Stimulated activated naive CD8-positive, alpha-beta T cell treated with anti-CD3 and anti-CD28 coated beads, Interleukin-15, Interleukin-2, amounts not matched to agents 100 ng/mL and 50 ng/mL, for 24 hours (primary cell): ENCODE measurements around the gene CUBN.
A peak's percentile ranks its signal among the peaks of the same experiment; 100 is the strongest.
"Not testable (repeated sequence)": the region's sequence is repeated elsewhere in the genome, so short reads cannot be mapped to it uniquely, and the experiment has no call there.

Source experiments
- H3K27ac Mint-ChIP-seq: one replicate; pipeline ENCODE4 v1.8.0; 2021; ENCODE audit warnings: mild to moderate bottlenecking, mixed read lengths
- H3K27me3 Mint-ChIP-seq: one replicate; pipeline ENCODE4 v1.8.0; 2021; ENCODE audit warnings: mixed read lengths
- H3K36me3 Mint-ChIP-seq: one replicate; pipeline ENCODE4 v1.8.0; 2021; ENCODE audit warnings: low read depth, mixed read lengths
- H3K4me1 Mint-ChIP-seq: one replicate; pipeline ENCODE4 v1.8.0; 2021; ENCODE audit warnings: low read depth, mixed read lengths
- H3K4me3 Mint-ChIP-seq: one replicate; pipeline ENCODE4 v1.8.0; 2021; ENCODE audit warnings: mild to moderate bottlenecking, mixed read lengths
- H3K9me3 Mint-ChIP-seq: one replicate; pipeline ENCODE4 v1.8.0; 2021; ENCODE audit warnings: mixed read lengths

Gene CUBN

DNA sequence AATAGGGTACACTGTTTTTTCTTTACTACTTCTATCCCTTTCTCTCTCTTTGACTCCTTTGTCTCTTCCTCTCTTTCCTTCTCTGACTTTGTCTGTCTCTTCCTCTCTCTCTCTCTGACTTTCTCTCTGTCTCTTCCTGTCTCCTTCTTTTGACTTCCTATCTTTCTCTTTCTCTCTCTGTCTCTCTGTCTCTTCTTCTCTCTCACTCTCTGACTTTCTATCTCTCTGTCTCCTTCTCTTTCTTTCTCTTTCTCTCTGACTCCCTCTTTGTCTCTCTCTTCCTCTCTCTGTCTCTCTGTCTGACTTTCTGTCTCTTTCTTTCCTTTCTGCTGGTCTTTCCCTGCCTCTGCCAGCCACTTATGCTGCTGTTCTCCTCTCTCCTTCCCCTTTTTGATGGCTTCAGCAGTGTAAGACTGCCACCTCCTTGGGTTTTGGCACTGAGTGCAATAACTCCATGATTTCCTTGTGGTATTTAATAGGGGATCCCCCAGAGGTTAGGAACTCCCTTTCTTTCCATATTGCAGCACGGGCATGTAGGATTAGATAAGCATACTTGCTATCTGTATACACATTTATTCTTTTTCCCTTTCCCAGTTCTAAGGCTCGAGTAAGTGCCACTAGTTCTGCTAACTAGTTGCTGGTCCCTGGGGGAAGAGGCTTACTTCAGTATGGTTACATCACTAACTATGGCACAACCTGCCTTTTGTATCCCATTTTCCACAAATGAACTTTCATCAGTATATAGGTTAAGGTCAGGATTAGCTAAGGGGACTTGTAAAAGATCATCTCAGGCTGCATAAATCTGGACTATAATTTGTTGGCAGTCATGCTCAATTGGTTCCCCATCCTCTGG lies 116.3 kb downstream of the CUBN start:
- not testable (repeated sequence) for H3K27me3 Mint-ChIP-seq, H3K9me3 Mint-ChIP-seq, H3K4me3 Mint-ChIP-seq
- Mint-ChIP-seq H3K36me3 (peaks cover 12% of the 10 kb centered on the region), H3K4me1 (peaks cover 16% of the 10 kb centered on the region), H3K27ac (peak overlapping the region; percentile 1)

DNA sequence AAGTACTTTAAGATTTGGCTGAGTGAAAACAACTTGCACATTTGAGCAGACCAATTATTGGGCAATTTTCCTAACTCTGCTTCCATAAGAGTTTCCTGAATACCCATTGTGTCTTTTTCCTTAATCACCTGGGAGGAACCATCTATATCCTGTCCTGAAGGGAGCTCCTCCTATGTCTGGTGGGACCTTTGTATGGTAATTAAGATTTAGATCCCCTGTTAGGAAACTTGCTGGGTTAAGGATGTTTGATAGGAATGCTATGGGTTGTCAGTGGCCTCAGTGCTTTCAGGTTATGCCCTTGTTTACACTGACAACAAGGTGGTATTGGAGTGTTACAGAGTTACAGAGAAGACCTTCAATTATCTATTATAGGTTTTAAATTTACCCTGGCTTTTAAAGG lies 116.9 kb downstream of the CUBN start:
- not testable (repeated sequence) for H3K27me3 Mint-ChIP-seq, H3K4me3 Mint-ChIP-seq, H3K9me3 Mint-ChIP-seq, H3K27ac Mint-ChIP-seq
- Mint-ChIP-seq H3K4me1 (peaks cover 22% of the 10 kb centered on the region), H3K36me3 (peaks cover 12% of the 10 kb centered on the region)

DNA sequence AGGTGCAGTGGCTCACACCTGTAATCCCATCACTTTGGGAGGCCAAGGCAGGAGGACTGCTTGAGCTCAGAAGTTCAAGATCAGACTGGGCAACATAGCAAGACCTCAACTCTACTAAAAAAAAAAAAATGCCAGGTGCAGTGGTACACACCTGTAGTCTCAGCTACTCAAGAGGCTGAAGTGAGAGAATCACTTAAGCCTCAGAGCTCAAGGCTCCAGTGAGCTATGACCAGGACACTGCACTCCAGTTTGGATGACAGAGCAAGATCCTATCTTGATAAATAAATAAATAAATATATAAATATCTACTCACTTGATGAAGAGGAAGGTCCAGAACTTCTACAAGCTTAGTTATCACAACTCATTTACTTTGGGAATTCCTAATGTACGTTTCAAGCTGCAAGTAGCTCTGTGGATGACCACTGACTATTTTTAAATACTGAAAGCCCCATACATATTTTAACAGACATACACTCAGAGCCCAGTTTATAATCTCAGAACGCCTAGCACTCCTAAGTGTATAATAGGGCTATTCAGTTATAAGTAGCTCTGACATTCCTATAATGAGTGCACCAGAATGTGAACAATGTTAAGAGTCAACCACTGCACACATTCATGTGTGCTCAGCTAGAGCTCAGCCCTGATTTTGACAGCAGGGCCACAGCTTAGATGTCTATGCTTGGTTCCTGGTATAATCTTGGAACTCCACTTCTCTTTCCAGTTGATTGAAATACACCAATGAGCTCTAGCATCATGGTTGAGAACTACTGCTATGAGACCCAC lies 119.1 kb downstream of the CUBN start:
- peaks cover 6% of the 10 kb centered on the region for H3K9me3 Mint-ChIP-seq
- no peak overlapping the region for H3K4me3 Mint-ChIP-seq
- peaks cover 41% of the 10 kb centered on the region for H3K4me1 Mint-ChIP-seq
- H3K27me3 Mint-ChIP-seq: no peaks in the 10 kb centered on the region
- H3K36me3 Mint-ChIP-seq: peaks cover 12% of the 10 kb centered on the region
- H3K27ac Mint-ChIP-seq: no peak overlapping the region

DNA sequence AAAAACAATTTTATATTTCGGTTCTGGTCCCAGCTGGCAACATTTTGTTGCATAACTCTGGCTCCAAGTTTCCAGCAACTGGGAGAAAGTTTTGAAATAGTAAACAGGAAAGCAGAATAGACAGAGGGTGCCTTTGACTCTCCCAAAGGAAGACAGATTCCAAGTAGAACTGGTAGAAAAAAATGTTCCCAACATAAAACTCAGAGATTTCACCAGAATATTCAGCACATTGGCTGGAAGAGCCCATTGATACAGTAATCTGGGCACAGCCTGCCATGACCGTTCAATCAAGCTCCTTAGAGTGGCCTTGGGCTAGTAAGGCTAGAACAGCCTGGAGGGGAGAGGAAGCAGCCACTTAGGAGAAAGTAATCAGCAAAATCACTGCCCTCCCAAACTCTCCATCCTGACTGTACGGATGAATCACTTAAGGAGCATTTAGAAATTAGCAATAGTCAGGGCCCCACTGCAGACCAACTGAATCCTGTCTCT lies 120.4 kb downstream of the CUBN start:
- H3K27me3 Mint-ChIP-seq: no peaks in the 10 kb centered on the region
- H3K4me1 Mint-ChIP-seq: peaks cover 54% of the 10 kb centered on the region
- peaks cover 6% of the 10 kb centered on the region for H3K9me3 Mint-ChIP-seq
- H3K4me3 Mint-ChIP-seq: no peak overlapping the region
- no peak overlapping the region for H3K27ac Mint-ChIP-seq
- H3K36me3 Mint-ChIP-seq: peaks cover 15% of the 10 kb centered on the region

DNA sequence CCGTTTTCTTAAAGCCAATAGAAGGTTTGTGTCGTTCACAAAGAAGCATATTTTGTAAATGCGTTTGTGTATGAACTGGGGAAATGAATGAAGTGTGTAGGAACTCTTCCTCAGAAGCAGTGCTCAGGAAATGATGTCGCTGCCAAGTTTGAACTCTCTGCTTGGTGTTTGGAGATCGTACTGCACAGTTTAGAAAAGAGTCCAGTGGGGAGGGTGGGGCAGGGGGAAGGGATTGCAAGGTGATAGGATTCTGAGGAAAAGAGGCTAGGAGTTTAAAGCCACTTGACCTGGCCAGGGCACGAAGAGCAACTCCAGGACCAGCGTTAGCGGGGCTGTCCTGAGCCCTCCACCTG lies 122.2 kb downstream of the CUBN start:
- Mint-ChIP-seq H3K27me3 (peaks cover 3% of the 10 kb centered on the region), H3K9me3 (peaks cover 6% of the 10 kb centered on the region), H3K36me3 (peaks cover 15% of the 10 kb centered on the region), H3K4me3 (no peak overlapping the region), H3K27ac (no peak overlapping the region), H3K4me1 (peaks cover 62% of the 10 kb centered on the region)

DNA sequence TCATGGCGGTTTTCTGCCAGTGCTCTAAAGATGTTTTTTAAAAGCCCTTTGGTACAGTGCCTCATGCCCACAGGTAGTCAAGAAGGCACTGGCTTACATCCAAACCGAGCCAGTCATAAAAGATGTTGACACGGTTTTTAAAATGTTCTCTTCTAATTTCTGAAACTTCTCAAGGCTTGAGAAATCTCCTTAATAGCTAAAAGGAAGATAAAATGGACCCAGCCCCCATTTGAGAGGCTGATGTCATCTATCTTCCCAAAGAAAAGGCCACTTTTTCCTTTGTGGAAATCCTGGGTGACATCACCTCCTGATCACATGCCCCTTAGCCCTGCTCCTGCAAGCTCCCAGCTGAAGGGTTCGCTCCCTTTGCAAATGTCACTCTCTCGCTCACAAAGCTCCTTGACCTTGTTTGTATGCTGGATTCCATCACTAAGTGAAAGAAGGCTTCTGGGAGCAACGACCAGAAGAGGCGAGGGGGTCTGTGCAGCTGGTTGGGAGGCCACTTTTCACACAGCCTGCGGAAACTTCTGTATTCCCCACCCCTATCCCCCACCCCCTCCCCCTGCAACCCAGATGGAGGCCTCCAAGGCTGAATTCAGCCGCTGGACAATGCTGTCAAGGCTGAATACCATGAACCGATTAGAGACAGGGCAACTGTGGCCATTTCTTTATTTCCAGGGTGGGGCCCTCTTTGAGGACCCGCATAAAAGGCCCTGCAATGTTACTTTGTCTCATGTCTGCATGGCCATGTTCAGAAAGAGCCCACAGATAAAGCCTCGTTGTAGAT lies 122.8 kb downstream of the CUBN start:
- Mint-ChIP-seq H3K4me3 (no peak overlapping the region), H3K4me1 (peaks cover 68% of the 10 kb centered on the region), H3K27me3 (peaks cover 3% of the 10 kb centered on the region), H3K36me3 (peaks cover 12% of the 10 kb centered on the region), H3K9me3 (peaks cover 6% of the 10 kb centered on the region), H3K27ac (no peak overlapping the region)

DNA sequence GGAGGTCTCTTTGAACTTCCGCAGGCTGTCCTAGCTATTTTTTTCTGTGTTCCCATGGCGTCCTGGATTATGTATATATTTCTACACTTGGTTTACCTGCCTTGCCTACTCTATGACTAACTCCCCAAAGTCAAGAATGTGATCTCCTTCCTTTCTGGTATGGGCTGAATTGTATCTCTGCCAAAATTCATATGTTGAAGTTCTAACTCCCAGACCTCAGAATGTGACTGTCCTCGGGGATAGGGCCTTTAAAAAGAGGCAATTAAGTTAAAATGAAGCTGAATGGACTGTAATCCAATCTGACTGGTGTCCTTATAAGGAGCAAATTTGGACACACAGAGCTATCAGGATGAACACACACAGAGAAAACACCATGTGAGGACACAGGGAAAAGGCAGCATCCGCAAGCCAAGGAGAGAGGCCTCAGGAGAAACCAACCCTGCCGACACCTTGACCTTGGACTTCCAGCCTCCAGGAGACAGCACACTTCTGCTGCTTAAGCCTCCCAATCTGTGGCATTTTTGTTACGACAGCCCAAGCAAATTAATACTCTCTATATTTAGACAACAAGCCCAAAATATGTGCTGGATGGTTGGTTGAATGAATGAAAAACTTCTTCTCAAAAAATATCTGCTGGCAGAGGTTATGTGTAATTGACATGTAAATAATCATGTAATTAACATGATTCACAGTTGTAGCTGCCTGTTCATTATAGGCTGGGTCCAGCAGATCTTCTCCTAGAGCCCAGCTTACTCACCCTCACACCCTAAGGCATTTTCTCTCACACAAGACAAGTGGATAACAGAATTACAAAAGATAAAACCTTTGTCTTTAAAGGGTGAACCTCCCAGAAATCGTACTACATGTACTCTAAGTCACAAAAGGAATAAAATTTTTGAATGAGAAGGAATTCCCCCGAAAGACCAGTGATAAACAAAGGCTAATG lies 123.7 kb downstream of the CUBN start:
- H3K27ac Mint-ChIP-seq: no peak overlapping the region
- peaks cover 3% of the 10 kb centered on the region for H3K36me3 Mint-ChIP-seq
- no peak overlapping the region for H3K4me3 Mint-ChIP-seq
- H3K9me3 Mint-ChIP-seq: peaks cover 2% of the 10 kb centered on the region
- peaks cover 3% of the 10 kb centered on the region for H3K27me3 Mint-ChIP-seq
- H3K4me1 Mint-ChIP-seq: peaks cover 77% of the 10 kb centered on the region

DNA sequence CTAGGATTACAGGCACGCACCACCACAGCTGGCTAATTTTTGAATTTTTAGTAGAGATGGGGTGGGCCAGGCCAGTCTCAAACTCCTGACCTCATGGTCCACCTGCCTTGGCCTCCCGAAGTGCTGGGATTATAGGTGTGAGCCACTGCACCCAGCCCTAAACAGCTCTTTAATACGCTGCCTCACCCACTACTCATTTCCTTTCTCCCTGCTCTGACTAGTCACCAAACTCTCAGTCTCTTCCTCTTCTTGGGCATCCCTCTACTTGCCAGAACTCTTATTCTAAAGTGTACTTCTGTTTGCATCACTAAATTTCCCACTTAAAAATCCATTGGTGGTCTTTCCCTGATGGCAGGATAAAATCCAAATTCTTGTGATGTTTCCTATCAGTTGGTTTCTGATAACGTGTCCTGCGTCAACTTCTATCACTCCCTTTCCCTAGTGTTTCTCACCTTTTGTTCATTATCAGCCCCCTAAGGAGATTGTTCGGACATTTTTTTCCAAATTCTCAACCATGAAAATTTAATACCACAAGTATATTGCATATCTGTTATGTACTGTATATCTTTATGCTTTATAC lies 124.7 kb downstream of the CUBN start:
- peaks cover 3% of the 10 kb centered on the region for H3K27me3 Mint-ChIP-seq
- H3K36me3 Mint-ChIP-seq: peaks cover 3% of the 10 kb centered on the region
- H3K4me3 Mint-ChIP-seq: no peak overlapping the region
- H3K27ac Mint-ChIP-seq: no peak overlapping the region
- peaks cover 87% of the 10 kb centered on the region for H3K4me1 Mint-ChIP-seq
- peaks cover 3% of the 10 kb centered on the region for H3K9me3 Mint-ChIP-seq

DNA sequence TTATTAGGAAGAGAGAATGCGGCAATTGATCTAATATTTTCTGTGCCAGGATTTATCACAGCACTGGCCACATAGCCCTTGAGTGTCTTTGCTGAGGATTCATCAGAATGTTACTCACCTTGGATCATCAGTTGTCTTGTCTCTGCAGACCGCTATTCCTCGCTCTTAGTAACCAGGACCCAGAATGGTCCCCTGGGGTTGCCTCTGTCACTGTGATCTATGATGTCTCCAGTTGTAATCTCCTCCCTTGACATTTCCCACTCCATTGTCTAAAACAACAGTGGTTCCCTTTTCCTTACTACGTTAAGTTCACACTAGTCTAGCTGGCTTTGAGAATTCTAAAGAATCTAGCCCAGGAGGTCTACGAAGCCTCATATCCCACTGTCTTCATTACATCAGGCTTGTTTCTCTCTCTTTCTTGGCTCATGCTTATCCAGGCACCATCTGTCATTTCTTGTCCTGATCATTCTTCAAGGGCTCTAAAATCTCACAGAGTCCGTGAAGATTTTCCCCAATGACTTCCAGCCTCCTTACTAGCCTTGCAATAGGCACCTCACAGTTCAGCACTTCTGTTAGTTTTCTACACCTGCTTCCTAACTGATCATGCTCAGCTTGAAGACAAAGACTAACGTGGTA lies 125.8 kb downstream of the CUBN start:
- Mint-ChIP-seq H3K36me3 (peaks cover 3% of the 10 kb centered on the region), H3K27me3 (peaks cover 3% of the 10 kb centered on the region), H3K27ac (peak overlapping the region; percentile 100), H3K9me3 (peaks cover 3% of the 10 kb centered on the region), H3K4me3 (peak overlapping the region; percentile 37), H3K4me1 (peaks cover 91% of the 10 kb centered on the region)

DNA sequence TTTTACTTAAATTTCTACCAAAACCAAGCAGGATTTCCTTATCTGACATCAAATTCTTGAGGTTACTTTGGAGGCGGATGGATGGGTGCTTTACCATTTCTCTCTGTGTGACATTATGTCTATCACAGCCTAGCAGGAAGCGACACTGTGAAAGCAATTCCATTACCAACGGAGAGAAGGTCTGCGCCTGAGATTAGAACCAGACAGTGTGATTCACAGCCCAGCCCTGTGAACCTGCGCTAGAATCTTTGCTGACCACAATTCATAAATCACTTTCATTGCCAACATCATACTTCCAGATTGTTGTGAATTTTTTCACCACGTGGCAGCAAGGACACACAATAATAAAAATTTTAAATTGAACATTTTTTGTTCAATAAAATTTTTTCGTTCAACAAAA lies 126.5 kb downstream of the CUBN start:
- peaks cover 7% of the 10 kb centered on the region for H3K9me3 Mint-ChIP-seq
- H3K4me3 Mint-ChIP-seq: peak overlapping the region; percentile 69
- peak overlapping the region; percentile 100 for H3K27ac Mint-ChIP-seq
- H3K4me1 Mint-ChIP-seq: peaks cover 85% of the 10 kb centered on the region
- H3K27me3 Mint-ChIP-seq: peaks cover 3% of the 10 kb centered on the region
- H3K36me3 Mint-ChIP-seq: peaks cover 3% of the 10 kb centered on the region

DNA sequence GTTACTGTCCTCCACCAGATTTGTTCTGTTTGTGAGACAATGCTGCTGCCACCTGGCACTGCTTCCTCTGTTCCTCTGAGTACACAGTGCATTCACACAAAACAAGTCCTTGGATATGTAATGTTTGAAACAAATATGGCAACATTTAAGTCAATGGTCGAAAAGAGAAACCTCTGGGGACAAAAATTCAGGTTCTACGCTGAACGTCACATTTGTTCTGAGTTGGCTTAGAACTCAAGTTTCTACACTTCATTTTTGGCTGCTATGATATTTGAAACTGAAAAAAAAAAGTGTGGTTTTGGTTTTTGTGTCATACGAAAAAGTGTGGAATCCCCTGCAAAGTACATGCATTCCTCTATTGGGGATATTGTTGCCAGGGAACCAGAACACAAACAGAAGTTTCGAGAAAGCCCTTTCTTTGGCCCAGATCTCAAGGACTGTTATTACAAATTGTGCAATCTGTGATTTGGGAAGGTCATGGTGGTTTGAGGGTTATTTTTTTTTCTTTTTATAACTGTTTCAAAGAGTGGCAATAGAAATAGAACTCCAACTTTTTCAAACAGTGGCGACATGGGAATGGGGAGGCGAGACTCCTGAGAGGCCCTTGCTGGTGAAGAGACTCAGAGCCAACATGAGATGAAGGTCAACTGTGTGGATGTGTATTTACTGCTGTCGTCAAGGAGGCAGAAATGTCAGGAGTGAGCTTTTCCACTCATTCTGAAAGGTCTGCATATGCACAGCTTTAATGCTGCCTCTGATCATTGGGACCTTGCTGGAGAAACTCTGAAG lies 127.5 kb downstream of the CUBN start:
- H3K4me1 Mint-ChIP-seq: peaks cover 77% of the 10 kb centered on the region
- peaks cover 3% of the 10 kb centered on the region for H3K36me3 Mint-ChIP-seq
- peaks cover 3% of the 10 kb centered on the region for H3K27me3 Mint-ChIP-seq
- H3K4me3 Mint-ChIP-seq: peak overlapping the region; percentile 69
- H3K9me3 Mint-ChIP-seq: peaks cover 7% of the 10 kb centered on the region
- H3K27ac Mint-ChIP-seq: peak overlapping the region; percentile 100

DNA sequence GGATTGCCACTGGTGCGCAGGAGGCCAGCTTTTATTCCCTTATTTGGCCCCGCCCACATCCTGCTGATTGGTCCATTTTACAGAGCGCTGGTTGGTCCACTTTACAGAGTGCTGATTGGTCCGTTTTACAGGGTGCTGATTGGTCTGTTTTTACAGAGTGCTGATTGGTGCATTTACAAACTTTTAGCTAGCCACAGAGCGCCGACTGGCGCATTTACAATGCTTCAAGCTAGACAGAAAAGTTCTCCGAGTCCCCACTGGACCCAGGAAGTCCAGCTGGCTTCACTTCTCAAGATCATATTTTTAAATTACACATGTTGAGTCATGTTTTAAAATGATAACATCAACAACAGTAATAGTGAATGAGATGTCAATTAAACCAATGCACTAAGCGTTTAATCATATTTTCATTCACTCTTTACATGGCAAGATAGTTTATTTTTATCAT lies 128.3 kb downstream of the CUBN start:
- H3K27me3 Mint-ChIP-seq: peaks cover 3% of the 10 kb centered on the region
- H3K4me3 Mint-ChIP-seq: peak overlapping the region; percentile 69
- H3K9me3 Mint-ChIP-seq: peaks cover 7% of the 10 kb centered on the region
- H3K4me1 Mint-ChIP-seq: peaks cover 73% of the 10 kb centered on the region
- peak overlapping the region; percentile 100 for H3K27ac Mint-ChIP-seq
- peaks cover 3% of the 10 kb centered on the region for H3K36me3 Mint-ChIP-seq
